Mucosa of descending colon (tissue), 3 donors: ENCODE data around the gene WDR44. TPM values are rescaled to one million over a fixed set of nuclear protein-coding genes. Genes with fewer than 3 reads are reported as not detected.

ENCODE experiments used
- ATAC-seq: fragments of 200-7000 bp; cut with Tn5 transposase; one replicate; pipeline ENCODE4 v1.9.1; 2020; ENCODE audit warnings: mild to moderate bottlenecking, moderate library complexity
- DNase-seq, 3 donors: peaks; one replicate each; pipeline ENCODE4 v3.0.0-alpha.2; 2020
- H3K36me3 ChIP-seq: fragments of 200-600 bp; one replicate; pipeline ENCODE4 v1.8.0; 2021; ENCODE audit warnings: low read depth, mild to moderate bottlenecking
- H3K4me1 ChIP-seq: fragments of 200-600 bp; one replicate; pipeline ENCODE4 v1.8.0; 2021; ENCODE audit warnings: low read depth, mild to moderate bottlenecking
- H3K4me3 ChIP-seq: fragments of 200-600 bp; one replicate; pipeline ENCODE4 v1.8.0; 2021; ENCODE audit warnings: mild to moderate bottlenecking
- H3K9me3 ChIP-seq: fragments of 200-600 bp; one replicate; pipeline ENCODE4 v1.8.0; 2021; ENCODE audit warnings: mild to moderate bottlenecking
- intact Hi-C, 2 donors: fragments of 100-400 bp; cut with DNase I in 1 of 2; cut with micrococcal nuclease in 1 of 2; formaldehyde crosslinking; loops; one replicate each; pipeline versions ENCODE4 v1.11.0 to v1.11.1; 2022; cut with DNase I, micrococcal nuclease
- total RNA-seq, 3 donors: library from RNA; stranded (reverse); fragmentation: NEBNext Ultra II Directional in 2 of 3; extraction: Animal tissue kit (Norgen Biotek cat#: 25700) in 2 of 3; gene quantifications; one replicate each; pipeline versions ENCODE4 v1.2.1 to v1.2.4, GENCODE V29; 2021 to 2023
- TF ChIP-seq, protein P1 (sequence below): fragments of 200-600 bp; IDR thresholded peaks from one replicate; pipeline ENCODE4 v1.8.0; 2022; ENCODE audit warnings: antibody characterized with exemption, mild to moderate bottlenecking
- donor health status: DM: no; HTN: no; CAD: no; lungs with moderate emphysema.
- donor health status: DM: no; HTN: no; CAD: no.
- donor health status: DM: no; HTN: yes; CAD: no.

The WDR44 gene
- total RNA-seq, 3 donors from 2014 or later, result 9.6 to 15.0 (median 10.7) TPM

DNA sequence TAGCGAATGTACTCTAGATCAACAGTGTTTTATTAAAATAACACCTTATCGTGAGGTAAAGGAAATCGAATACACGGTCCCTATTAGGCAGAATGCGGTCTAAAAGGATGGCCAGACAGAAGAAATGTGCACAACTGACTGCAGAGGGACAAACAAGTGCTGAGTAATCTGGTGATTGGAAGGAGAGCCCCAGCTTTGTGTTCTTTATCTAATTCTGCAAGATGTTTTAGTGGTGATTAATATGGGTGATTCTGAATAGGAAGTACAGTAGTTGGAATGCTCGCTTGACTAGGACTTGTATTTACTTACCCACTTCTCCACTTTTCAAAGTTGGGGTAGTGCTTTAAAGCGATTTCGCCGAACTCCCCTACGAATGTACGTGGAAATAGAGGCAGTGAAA, 1.2 kb downstream of the WDR44 start:
- H3K9me3 ChIP-seq, result no peaks in the 10 kb centered on the region
- intact Hi-C loops, result no loop called here
- TF ChIP-seq, protein P1, sequence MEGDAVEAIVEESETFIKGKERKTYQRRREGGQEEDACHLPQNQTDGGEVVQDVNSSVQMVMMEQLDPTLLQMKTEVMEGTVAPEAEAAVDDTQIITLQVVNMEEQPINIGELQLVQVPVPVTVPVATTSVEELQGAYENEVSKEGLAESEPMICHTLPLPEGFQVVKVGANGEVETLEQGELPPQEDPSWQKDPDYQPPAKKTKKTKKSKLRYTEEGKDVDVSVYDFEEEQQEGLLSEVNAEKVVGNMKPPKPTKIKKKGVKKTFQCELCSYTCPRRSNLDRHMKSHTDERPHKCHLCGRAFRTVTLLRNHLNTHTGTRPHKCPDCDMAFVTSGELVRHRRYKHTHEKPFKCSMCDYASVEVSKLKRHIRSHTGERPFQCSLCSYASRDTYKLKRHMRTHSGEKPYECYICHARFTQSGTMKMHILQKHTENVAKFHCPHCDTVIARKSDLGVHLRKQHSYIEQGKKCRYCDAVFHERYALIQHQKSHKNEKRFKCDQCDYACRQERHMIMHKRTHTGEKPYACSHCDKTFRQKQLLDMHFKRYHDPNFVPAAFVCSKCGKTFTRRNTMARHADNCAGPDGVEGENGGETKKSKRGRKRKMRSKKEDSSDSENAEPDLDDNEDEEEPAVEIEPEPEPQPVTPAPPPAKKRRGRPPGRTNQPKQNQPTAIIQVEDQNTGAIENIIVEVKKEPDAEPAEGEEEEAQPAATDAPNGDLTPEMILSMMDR, result no peak
- no peak for ATAC-seq
- DNase-seq, result no peak
- no peak overlapping the region for H3K4me3 ChIP-seq
- no peaks in the 10 kb centered on the region for H3K36me3 ChIP-seq
- peaks cover 2% of the 10 kb centered on the region for H3K4me1 ChIP-seq

DNA sequence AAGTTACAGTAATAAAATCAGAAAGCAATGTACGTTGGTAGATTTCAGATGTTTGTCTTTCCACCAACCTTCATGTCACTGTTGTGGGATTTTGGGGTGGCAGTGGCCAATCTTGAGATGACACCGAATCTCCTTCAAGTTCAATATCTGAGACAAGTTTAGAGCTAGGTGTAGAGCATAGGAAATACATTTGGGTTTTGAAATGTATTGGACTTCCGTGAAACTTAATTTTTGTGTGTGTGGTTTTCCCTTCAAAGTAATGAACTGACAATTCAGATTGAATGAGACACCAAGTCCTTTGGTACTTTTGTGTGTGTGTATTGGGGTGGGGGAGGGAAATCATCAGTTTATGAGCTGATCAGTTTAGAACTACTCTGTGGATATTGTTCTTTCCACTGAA, 1.8 kb downstream of the WDR44 start:
- ATAC-seq, result no peak
- Histone ChIP-seq H3K36me3 (no peaks in the 10 kb centered on the region), H3K4me3 (no peak overlapping the region), H3K4me1 (peaks cover 2% of the 10 kb centered on the region), H3K9me3 (no peaks in the 10 kb centered on the region)
- TF ChIP-seq, protein P1, result no peak
- no peak for DNase-seq
- intact Hi-C loops, result no loop called here

DNA sequence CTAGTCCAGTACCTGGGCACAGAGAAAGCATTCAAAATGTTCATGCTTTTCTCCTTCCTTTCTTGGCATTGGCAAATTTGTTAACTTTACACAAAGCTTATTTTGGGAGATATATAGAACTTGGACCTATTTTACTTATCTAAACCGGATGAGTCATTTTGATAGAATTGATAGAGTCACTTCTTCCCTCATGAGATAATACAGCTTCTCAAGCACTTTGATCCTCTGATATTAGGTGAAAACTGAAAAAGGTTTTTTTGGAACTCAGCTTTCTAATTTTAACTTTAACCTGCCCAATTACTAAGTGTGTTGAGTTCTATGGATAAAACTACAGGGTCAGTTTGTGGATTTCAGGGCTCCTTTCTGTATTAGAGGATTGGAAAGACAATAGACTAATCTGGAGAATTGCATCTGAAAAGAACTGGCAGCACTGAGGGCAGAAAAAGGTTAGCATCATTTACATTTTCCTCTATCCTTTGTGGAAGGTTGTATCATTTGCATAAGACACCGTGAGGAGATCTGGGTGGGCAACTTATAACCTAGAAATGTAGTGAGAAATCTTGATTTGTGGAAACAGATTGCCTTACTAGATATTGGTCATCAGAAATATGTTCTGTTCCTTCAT, 2.4 kb downstream of the WDR44 start:
- H3K9me3 ChIP-seq, result no peaks in the 10 kb centered on the region
- no peak for DNase-seq
- H3K4me1 ChIP-seq, result peaks cover 2% of the 10 kb centered on the region
- TF ChIP-seq, protein P1, result no peak
- no peak for ATAC-seq
- intact Hi-C loops, result no loop called here
- H3K4me3 ChIP-seq, result no peak overlapping the region
- H3K36me3 ChIP-seq, result no peaks in the 10 kb centered on the region

DNA sequence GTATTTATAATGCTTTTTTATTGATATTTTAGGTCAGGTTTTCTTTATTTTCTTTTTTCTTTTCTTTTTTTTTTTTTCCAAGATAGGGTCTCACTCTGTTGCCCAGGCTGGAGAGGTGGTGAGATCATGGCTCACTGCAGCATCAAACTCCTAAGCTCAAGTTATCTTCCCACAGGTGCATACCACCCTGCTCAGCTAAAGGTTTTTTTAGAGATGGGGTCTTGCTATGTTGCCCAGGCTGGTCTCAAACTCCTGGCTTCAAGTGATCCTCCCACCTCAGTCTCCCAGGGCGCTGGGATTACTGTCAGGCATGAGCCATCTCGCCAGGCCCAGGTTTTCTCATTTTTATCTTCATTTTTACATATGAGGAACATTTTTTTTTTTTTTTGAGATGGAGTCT, 3.3 kb downstream of the WDR44 start:
- intact Hi-C loops, result no loop called here
- no peak for ATAC-seq

DNA sequence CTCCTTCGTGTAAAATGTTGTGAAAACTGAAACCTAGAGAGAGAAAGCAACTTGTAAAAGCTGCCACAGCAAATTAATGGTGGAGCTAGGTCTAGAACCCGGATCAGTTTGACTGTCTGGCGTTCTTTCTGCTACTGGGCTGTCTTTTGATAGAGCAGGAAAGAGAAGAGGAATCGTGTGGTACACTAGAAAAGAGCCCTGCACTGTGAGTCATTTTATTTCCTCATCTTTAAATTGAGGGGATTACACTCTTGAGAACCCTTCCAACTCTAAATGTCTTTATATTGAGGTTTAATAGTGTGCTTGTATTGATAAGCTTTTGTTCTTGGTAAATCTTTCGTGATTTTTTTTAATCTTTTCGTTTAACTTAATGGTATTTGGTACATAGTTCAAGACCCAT, 4.3 kb downstream of the WDR44 start:
- peaks cover 2% of the 10 kb centered on the region for H3K4me1 ChIP-seq
- no peaks in the 10 kb centered on the region for H3K9me3 ChIP-seq
- intact Hi-C loops, result no loop called here
- no peak for ATAC-seq
- H3K36me3 ChIP-seq, result no peaks in the 10 kb centered on the region
- TF ChIP-seq, protein P1, result no peak
- DNase-seq, result no peak
- H3K4me3 ChIP-seq, result no peak overlapping the region

More for the DNA sequence above, 3.3 kb downstream of the WDR44 start:
- Histone ChIP-seq H3K36me3 (no peaks in the 10 kb centered on the region), H3K4me3 (no peak overlapping the region), H3K4me1 (peaks cover 2% of the 10 kb centered on the region), H3K9me3 (no peaks in the 10 kb centered on the region)
- TF ChIP-seq, protein P1, result no peak
- no peak for DNase-seq

DNA sequence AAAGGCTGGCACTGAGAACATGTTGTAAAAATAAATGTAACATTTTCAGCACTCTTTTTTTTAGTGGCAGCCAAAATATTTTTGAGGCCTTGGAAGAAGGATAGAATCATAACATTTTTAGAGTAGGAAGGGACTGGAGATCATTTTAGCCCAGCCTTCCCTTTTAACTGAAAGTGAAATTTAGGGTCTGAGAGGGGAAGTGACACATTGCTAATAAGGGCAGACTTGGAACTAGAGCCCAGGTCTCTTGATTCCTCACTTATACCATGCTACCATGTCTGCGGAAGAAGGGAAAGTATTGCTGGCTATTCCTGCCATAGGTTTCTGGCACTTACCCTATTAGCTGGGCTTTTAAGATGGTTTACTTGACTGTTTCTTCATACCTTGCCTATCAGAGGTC, 4.8 kb downstream of the WDR44 start:
- Histone ChIP-seq H3K9me3 (no peaks in the 10 kb centered on the region), H3K4me3 (no peak overlapping the region), H3K36me3 (no peaks in the 10 kb centered on the region), H3K4me1 (peaks cover 2% of the 10 kb centered on the region)
- intact Hi-C loops, result no loop called here
- TF ChIP-seq, protein P1, result no peak
- DNase-seq, result no peak
- no peak for ATAC-seq
